ENCODE results near the gene MRPL36. TPM values are rescaled to one million over a fixed set of nuclear protein-coding genes. Genes with fewer than 3 reads are reported as not detected.
A peak's percentile ranks its signal among the peaks of the same experiment; 100 is the strongest.

The MRPL36 gene
- total RNA-seq, 1 donor from 2014 or later: 29.4 TPM

DNA sequence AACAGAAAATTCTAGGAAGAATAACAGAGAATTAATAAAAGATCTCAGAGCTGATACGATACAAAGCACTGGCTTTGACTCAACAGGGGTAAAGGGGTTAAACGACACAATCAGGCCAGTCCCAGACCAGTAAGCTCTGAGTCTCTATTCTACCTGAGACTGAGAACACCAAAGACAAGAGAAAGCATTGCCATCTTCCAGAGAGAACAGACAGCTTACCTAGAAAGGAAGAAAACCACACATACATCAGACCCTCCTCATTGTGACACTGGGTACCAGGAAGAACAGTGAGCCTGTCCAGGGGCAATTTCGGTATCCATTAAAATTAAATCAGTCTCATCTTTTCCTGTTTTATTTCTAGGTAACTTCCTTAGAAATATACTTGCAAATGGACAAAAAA lies 41.1 kb downstream of the MRPL36 start:
- Histone ChIP-seq H3K36me3 (no peaks in the 10 kb centered on the region), H3K4me1 (no peaks in the 10 kb centered on the region), H3K9me3 (no peaks in the 10 kb centered on the region), H3K27ac (no peak overlapping the region), H3K4me3 (no peak overlapping the region), H3K27me3 (peaks cover 12% of the 10 kb centered on the region)
- DNase-seq: no peak
- TF ChIP-seq, protein P1, sequence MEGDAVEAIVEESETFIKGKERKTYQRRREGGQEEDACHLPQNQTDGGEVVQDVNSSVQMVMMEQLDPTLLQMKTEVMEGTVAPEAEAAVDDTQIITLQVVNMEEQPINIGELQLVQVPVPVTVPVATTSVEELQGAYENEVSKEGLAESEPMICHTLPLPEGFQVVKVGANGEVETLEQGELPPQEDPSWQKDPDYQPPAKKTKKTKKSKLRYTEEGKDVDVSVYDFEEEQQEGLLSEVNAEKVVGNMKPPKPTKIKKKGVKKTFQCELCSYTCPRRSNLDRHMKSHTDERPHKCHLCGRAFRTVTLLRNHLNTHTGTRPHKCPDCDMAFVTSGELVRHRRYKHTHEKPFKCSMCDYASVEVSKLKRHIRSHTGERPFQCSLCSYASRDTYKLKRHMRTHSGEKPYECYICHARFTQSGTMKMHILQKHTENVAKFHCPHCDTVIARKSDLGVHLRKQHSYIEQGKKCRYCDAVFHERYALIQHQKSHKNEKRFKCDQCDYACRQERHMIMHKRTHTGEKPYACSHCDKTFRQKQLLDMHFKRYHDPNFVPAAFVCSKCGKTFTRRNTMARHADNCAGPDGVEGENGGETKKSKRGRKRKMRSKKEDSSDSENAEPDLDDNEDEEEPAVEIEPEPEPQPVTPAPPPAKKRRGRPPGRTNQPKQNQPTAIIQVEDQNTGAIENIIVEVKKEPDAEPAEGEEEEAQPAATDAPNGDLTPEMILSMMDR (IDR thresholded peaks at IDR 0.05): no peak
- intact Hi-C loops (cut with DNase I): no loop called here
- no peak for ATAC-seq

GRCh38 chr5:1757511-1757910 lies 42.1 kb downstream of the MRPL36 start:
- DNase-seq: peak; percentile 50
- no peak for ATAC-seq
- intact Hi-C loops (cut with DNase I): no loop called here
- TF ChIP-seq, protein P1 (IDR thresholded peaks at IDR 0.05): no peak
- no peak overlapping the region for H3K4me3 ChIP-seq
- no peaks in the 10 kb centered on the region for H3K9me3 ChIP-seq
- no peaks in the 10 kb centered on the region for H3K36me3 ChIP-seq
- H3K27ac ChIP-seq: no peak overlapping the region
- H3K4me1 ChIP-seq: no peaks in the 10 kb centered on the region
- H3K27me3 ChIP-seq: peaks cover 8% of the 10 kb centered on the region

DNA sequence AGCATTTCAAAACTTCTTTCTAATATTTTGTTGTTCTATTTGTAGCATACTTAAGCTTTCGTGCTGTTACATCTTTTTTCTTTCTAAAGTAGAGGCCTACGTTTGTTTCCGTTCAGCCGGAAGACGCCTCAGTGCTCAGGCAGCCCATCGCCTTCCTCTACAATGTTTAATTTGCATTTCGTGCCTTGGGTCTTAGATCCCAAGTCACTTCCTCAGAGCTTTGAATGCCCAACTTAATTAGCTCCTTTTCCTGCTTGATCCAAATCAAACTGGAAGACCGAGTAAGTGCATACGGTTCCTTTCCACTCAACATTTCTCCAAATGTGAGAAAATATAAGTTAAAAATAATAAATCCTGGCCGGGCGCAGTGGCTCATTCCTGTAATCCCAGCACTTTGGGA lies 43.2 kb downstream of the MRPL36 start:
- DNase-seq (no peak), ATAC-seq (no peak)
- Histone ChIP-seq H3K36me3 (no peaks in the 10 kb centered on the region), H3K4me3 (no peak overlapping the region), H3K27ac (no peak overlapping the region), H3K27me3 (peaks cover 3% of the 10 kb centered on the region), H3K4me1 (no peaks in the 10 kb centered on the region), H3K9me3 (no peaks in the 10 kb centered on the region)
- intact Hi-C loops (cut with DNase I): no loop called here
- TF ChIP-seq, protein P1 (IDR thresholded peaks at IDR 0.05): no peak

GRCh38 chr5:1755321-1755949 lies 44.2 kb downstream of the MRPL36 start:
- Histone ChIP-seq H3K4me3 (no peak overlapping the region), H3K4me1 (no peaks in the 10 kb centered on the region), H3K9me3 (no peaks in the 10 kb centered on the region), H3K27ac (no peak overlapping the region), H3K36me3 (no peaks in the 10 kb centered on the region), H3K27me3 (peaks cover 3% of the 10 kb centered on the region)
- TF ChIP-seq, protein P1 (IDR thresholded peaks at IDR 0.05): no peak
- no peak for ATAC-seq
- DNase-seq: peak; percentile 37
- intact Hi-C loops (cut with DNase I): no loop called here

GRCh38 chr5:1754531-1755220 lies 45.0 kb downstream of the MRPL36 start:
- H3K9me3 ChIP-seq: no peaks in the 10 kb centered on the region
- no peak overlapping the region for H3K4me3 ChIP-seq
- no peak overlapping the region for H3K27ac ChIP-seq
- peak; percentile 47 for DNase-seq
- no peak for ATAC-seq
- no peaks in the 10 kb centered on the region for H3K36me3 ChIP-seq
- intact Hi-C loops (cut with DNase I): no loop called here
- H3K4me1 ChIP-seq: no peaks in the 10 kb centered on the region
- TF ChIP-seq, protein P1 (IDR thresholded peaks at IDR 0.05): no peak
- peaks cover 3% of the 10 kb centered on the region for H3K27me3 ChIP-seq
